Activated naive CD8-positive, alpha-beta T cell treated with anti-CD3 and anti-CD28 coated beads, Interleukin-2, amount 10 ng/mL, durations not matched to agents 7 days and 5 days (primary cell): ENCODE results near the gene MAPK11. TPM values are rescaled to one million over a fixed set of nuclear protein-coding genes. Genes with fewer than 3 reads are reported as not detected.
A peak's percentile ranks its signal among the peaks of the same experiment; 100 is the strongest.

Experiments
- ATAC-seq: fragments of 150-1000 bp; cut with Tn5 transposase; one replicate; pipeline ENCODE4 v1.10.0; 2021; ENCODE audit warnings: low read depth, moderate library complexity
- POLR2A ChIA-PET: fragments of 350-600 bp; sonication (Branson Sonifier 250); formaldehyde crosslinking; loops from one replicate; lab custom pipeline; 2021; ENCODE audit warnings: antibody characterized with exemption; lab: Charles Lee
- DNase-seq: peaks from one replicate; pipeline ENCODE4 v3.0.0; 2021
- H3K27ac Mint-ChIP-seq: one replicate; pipeline ENCODE4 v1.8.0; 2022; ENCODE audit warnings: mild to moderate bottlenecking, mixed read lengths
- H3K27me3 Mint-ChIP-seq: one replicate; pipeline ENCODE4 v1.8.0; 2022; ENCODE audit warnings: mild to moderate bottlenecking, moderate library complexity, mixed read lengths
- H3K36me3 Mint-ChIP-seq: one replicate; pipeline ENCODE4 v1.8.0; 2021; ENCODE audit warnings: mild to moderate bottlenecking, mixed read lengths
- H3K4me1 Mint-ChIP-seq: one replicate; pipeline ENCODE4 v1.8.0; 2021; ENCODE audit warnings: mixed read lengths
- H3K4me3 Mint-ChIP-seq: one replicate; pipeline ENCODE4 v1.8.0; 2022; ENCODE audit warnings: mild to moderate bottlenecking, moderate library complexity, mixed read lengths
- H3K9me3 Mint-ChIP-seq: one replicate; pipeline ENCODE4 v1.8.0; 2021; ENCODE audit warnings: mixed read lengths
- total RNA-seq, 2 experiments: library from RNA; stranded (reverse); gene quantifications; one replicate each; pipeline ENCODE4 v1.2.3, GENCODE V29; 2021

The MAPK11 gene
- total RNA-seq, 2 experiments from 2014 or later, result 7.9 to 8.5 TPM

DNA sequence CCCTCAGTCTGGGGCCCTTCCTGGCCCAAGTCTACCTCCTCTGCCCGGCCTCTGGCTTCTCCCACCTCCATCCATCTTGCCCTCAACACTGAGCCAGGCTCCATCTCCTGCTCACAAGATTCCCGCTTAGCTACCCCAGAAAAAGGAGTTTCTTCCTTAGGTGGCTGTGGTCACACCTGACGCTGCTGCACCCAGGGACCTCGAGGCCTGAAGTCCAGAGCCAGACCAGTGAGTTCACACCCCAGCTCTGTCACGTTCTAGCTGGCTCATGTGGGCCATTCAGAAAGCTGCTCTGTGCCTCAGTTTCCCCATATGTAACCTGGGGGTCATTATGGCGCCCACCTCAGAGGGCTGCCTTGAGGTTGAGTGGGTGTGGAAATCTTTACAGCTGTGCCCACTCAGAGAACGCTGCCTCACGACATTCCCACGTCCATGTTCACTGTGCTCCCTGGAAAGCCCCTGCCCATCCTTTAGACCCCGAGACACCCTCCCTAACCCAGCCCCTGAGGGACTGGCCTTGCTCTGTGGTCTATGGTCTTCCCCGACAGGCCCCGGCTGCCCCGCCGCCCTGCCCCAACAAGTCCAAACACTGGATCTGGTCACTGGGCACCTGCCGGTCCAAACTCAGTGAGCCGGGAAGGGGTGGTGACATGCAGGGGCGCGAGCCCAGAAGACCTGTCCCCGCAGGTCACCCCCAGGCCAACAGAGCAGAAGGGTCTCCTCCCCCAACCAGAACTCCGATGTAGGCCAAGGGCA, 27.5 kb upstream of the MAPK11 start:
- Mint-ChIP-seq H3K36me3 (peaks cover 1% of the 10 kb centered on the region), H3K4me1 (peaks cover 5% of the 10 kb centered on the region), H3K4me3 (no peak overlapping the region), H3K27ac (no peak overlapping the region), H3K27me3 (peaks cover 4% of the 10 kb centered on the region), H3K9me3 (no peaks in the 10 kb centered on the region)
- POLR2A ChIA-PET, result interaction anchor here (1.5 kb wide), 1 partner anchor 44 kb away, joined by 3 read pairs; no protein-coding TSS in a partner anchor
- DNase-seq (no peak), ATAC-seq (no peak)

DNA sequence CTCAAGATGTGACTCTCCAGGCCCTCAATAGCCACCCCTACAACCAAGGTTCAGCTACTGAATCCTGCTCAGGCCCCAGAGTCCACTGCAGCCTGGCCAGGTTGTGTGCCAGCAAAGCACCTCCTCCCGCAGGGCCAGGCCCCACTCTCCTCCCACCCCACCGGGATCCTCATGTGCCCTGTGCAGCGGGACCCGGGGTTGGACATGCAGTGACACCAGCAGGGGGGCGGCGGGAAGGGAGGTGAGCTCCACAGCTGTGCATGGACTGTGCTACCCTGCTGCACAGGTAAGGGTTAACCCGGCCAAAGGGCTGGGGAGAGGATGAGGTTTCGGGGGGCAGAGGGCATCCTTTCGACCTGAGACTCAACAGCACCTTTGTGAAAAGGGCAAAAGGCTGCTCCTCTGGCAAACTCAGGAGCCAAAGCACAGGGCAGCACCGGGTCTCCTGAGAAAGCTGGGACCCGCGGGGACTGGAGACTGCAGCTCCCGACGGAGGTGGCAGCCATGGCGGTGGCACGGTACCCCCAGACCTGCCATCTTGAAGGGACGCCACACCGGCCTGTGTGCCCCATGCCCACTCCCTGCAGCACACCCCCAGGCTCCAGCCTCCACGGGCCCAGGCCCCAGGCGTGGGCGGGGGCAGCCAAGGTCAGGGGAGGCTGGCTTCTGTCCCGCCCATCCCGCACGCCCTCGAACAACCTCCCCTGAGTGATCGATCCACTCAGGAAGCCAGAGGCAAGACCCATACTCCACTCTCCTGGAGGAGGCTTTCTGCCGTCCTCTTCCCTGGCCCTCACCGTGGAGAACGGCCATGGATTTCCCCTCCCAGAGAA, 26.7 kb upstream of the MAPK11 start:
- ATAC-seq (no peak), DNase-seq (no peak)
- Mint-ChIP-seq H3K27ac (no peak overlapping the region), H3K36me3 (peaks cover 4% of the 10 kb centered on the region), H3K27me3 (peaks cover 4% of the 10 kb centered on the region), H3K9me3 (no peaks in the 10 kb centered on the region), H3K4me3 (no peak overlapping the region), H3K4me1 (peaks cover 12% of the 10 kb centered on the region)
- POLR2A ChIA-PET, result interaction anchor here (0.6 to 1.5 kb wide), 2 partner anchors 45 to 257 kb away, joined by 3 to 4 read pairs; no protein-coding TSS in a partner anchor

DNA sequence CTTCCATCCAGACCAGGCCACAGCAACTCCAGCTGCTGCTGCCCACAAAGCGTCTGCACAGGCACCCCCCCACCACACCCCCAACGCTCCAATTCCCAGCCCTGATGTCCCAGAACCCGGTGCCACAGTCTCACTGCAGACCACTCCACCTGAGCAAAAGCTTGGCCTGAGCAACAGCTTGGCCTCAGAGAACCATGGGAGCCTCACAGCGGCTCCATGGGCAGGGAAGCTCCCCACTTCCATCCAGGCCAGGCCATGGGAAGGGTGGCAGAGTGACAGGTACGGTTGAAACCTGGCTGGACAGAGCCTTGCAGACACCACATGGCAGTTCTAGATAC, 24.1 kb upstream of the MAPK11 start:
- ATAC-seq, result no peak
- no peak for DNase-seq
- POLR2A ChIA-PET, result interaction anchor here (0.5 to 3.7 kb wide), 9 partner anchors 11 to 288 kb away, joined by 3 to 51 read pairs (median 4); partner anchors contain the start of genes CHKB, DENND6B and PLXNB2
- H3K36me3 Mint-ChIP-seq, result peaks cover 2% of the 10 kb centered on the region
- H3K27me3 Mint-ChIP-seq, result peaks cover 4% of the 10 kb centered on the region
- H3K27ac Mint-ChIP-seq, result peak overlapping the region; percentile 78
- no peaks in the 10 kb centered on the region for H3K9me3 Mint-ChIP-seq
- H3K4me1 Mint-ChIP-seq, result peaks cover 16% of the 10 kb centered on the region
- peak overlapping the region; percentile 71 for H3K4me3 Mint-ChIP-seq

DNA sequence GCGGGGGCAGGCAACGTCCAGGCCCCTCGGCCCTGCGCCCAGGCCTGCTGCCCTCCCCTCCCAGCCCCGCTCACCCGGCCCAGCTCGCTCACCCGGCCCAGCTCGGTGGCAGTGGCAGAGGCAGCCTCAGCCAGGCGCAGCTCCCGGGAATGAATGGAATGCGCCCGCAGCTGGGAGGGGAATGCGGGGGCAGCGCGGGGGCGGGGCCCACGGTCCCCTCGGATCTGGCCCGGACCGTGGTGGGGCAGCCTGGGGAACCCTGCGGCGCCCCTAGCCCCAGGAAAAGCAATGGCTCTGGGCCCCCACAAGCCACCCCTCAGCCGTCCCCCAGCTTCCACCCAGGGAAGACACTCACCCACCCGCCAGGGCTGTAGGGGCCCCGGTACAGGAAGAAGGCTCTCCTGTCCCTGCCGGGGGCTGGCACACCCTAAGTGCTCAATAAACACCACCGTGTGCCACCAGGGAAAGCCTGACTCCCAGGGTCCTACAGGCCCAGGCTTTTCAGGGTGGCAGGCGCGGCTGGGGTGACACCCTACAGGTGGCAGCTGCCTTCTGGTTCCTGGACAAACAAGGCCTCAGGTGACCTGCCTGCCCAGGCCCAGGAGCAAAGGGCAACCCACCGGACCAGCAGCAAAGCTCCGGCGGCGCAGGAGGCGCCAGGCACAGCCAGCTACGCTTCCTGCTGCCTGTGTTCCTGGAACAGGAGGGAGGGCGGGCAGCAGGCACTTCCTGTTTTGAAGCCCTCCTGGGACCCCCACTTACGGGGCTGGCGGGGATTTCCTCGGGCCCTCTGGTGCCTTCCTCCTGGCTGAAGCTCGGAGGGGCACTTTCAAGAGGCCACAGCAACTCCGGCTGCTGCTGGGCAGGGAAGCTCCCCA, 23.5 kb upstream of the MAPK11 start:
- POLR2A ChIA-PET, result interaction anchor here (0.5 to 3.7 kb wide), 13 partner anchors 11 to 289 kb away, joined by 3 to 51 read pairs (median 4); partner anchors contain the start of genes CHKB, DENND6B, HDAC10 and PLXNB2
- H3K4me1 Mint-ChIP-seq, result peaks cover 16% of the 10 kb centered on the region
- H3K9me3 Mint-ChIP-seq, result no peaks in the 10 kb centered on the region
- peak overlapping the region; percentile 71 for H3K4me3 Mint-ChIP-seq
- H3K36me3 Mint-ChIP-seq, result peaks cover 2% of the 10 kb centered on the region
- DNase-seq, result peak; percentile 64
- ATAC-seq, result peak; percentile 58
- H3K27ac Mint-ChIP-seq, result peak overlapping the region; percentile 78
- H3K27me3 Mint-ChIP-seq, result peaks cover under 1% of the 10 kb centered on the region

DNA sequence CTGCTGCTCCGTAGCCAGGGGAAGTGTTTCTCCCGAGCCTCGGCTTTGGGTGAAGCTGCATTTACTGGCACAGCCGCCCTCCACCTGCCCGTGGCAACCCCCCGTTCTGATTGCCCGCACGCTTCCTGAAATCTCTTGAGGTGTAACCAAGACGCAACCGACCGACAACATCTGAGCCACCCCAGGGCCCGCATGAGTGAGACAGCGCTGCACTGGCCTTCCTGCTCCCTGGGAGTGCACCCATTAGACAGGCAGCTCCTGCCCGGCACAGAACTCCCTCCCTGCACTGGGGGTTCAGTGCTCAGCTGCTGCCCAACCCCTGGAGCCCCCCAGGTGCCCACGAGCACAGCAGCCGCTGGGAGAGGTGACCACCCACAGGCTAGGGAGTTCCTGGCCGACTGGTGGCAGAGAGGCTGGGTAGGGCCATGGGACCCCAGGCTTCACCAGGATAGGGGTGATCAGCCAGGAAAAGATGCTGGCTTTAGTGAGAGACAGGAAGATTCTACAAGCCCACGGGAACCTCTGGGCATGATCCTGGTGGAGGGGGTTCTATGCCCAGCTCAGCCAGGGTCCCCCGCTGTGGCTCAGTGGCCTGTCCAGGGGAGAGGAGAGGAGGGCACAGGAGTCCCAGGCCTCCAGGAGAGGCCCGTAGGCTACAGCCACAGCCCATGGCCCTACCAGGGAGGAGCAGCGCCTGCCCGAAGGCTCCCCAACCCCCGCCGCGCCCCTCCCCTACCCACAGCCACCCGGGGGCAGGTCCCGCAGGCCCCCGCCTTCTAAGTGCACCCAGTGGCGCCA, 22.7 kb upstream of the MAPK11 start:
- Mint-ChIP-seq H3K27ac (peak overlapping the region; percentile 81), H3K27me3 (no peaks in the 10 kb centered on the region), H3K4me1 (peaks cover 16% of the 10 kb centered on the region), H3K36me3 (peaks cover 2% of the 10 kb centered on the region), H3K4me3 (peak overlapping the region; percentile 80), H3K9me3 (no peaks in the 10 kb centered on the region)
- DNase-seq, result peak; percentile 58
- peak; percentile 40 for ATAC-seq
- POLR2A ChIA-PET, result interaction anchor here (0.6 to 3.7 kb wide), 8 partner anchors 12 to 67 kb away, joined by 3 to 51 read pairs (median 5); partner anchors contain the start of genes DENND6B, HDAC10 and PLXNB2

DNA sequence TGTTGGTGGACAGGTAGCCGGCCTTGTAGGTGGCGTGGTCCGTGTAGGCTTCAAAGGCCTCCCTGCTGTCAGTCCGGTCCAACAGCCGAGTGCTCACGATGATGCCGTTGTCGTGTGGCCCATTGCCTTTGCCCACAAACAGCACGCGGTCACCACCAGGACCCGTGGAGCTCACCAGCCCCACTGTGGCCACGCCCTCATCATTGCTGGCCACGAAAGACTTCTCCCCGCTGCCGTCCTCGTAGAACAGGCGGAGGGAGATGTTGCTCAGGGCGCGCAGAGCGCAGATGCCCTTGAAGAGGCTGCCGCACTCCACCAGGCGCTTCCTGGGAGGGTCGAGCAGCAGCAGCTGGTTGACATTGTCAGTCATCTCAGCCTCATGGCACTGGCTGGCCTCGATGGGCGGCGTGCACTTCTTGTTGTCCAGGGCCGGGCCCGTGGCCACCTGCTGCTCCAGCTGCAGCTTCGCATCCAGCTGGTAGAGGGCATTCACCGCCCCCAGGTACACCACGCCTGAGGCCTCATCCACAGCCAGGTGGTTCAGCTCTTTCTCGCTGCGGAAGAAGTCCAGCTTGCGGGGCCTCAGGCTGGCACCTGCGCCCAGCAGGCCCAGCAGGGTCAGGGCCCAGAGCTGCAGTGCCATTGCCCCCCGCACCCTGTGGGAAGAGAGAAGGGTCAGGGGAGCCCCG, 19.9 kb upstream of the MAPK11 start:
- DNase-seq (no peak), ATAC-seq (no peak)
- no peaks in the 10 kb centered on the region for H3K27me3 Mint-ChIP-seq
- H3K4me1 Mint-ChIP-seq, result peaks cover 16% of the 10 kb centered on the region
- H3K9me3 Mint-ChIP-seq, result no peaks in the 10 kb centered on the region
- POLR2A ChIA-PET, result interaction anchor here (1.2 kb wide), 1 partner anchor 24 kb away, joined by 3 read pairs; no protein-coding TSS in a partner anchor
- H3K36me3 Mint-ChIP-seq, result peaks cover 2% of the 10 kb centered on the region
- no peak overlapping the region for H3K27ac Mint-ChIP-seq
- no peak overlapping the region for H3K4me3 Mint-ChIP-seq

DNA sequence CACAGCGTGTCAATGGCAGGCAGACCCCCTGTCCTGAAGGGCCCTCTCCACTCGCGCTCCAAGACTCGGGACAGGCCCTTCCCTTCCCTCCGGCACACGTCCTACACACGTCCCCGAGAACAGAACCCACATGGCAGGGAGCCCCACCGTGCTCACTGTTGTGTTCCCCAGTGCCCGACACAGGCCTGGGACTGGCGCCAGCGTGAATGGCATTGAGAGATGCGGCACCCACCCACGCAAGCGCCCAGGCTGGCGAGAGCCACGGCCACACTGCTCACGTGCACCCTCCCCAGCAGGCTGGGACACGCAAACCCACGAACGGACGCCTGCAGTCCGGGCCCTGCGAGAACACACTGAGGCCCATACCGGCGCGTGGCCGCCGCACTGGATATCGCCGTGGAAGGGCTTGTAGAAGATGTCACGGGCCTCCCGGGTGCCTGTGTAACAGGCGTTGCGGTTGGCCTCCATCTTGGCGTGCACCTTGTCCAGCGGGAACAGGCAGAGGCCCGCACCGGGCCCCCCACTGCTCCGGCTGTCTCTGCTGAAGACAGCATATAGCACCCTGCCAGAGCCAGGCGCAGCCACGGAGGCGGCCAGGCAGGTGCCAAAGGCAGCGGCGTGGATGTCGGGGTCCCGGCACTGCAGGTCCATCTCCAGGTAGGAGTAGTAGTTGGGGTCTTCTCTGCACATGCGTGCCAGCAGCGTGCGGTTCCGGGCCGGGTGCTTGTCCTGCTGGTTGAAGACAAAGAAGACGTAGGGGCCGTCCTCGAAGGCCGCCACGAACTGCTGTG, 19.2 kb upstream of the MAPK11 start:
- POLR2A ChIA-PET, result interaction anchor here (1.4 kb wide), 1 partner anchor 25 kb away, joined by 3 read pairs; no protein-coding TSS in a partner anchor
- H3K9me3 Mint-ChIP-seq, result no peaks in the 10 kb centered on the region
- peaks cover 2% of the 10 kb centered on the region for H3K36me3 Mint-ChIP-seq

DNA sequence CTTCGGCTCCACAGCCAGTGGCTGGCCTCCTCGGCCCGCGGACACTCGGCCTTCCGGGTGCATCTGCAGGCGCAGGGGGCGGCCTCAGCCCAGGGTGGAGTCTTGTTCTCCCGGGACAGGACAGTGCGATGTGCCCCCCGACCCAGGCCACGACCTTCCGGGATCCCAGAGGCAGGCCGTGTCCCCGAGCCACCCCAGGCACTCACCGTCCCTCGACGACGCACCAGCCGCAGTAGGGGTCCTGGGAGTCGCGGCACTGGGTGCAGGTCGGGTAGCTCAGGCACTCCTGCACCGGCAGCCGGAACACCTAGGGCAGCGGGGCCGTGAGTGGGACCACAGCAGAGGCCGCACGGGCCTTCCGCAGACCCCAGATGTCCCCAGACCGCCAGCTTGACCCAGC, 17.6 kb upstream of the MAPK11 start:
- ATAC-seq, result no peak
- Mint-ChIP-seq H3K27me3 (no peaks in the 10 kb centered on the region), H3K36me3 (peaks cover 2% of the 10 kb centered on the region), H3K4me3 (no peak overlapping the region), H3K27ac (no peak overlapping the region), H3K4me1 (peaks cover 11% of the 10 kb centered on the region), H3K9me3 (no peaks in the 10 kb centered on the region)
- POLR2A ChIA-PET, result interaction anchor here (1.4 kb wide), 1 partner anchor 27 kb away, joined by 3 read pairs; no protein-coding TSS in a partner anchor
- DNase-seq, result no peak

More for the DNA sequence above, 19.2 kb upstream of the MAPK11 start:
- DNase-seq, result no peak
- Mint-ChIP-seq H3K27ac (no peak overlapping the region), H3K4me3 (no peak overlapping the region), H3K4me1 (peaks cover 16% of the 10 kb centered on the region), H3K27me3 (no peaks in the 10 kb centered on the region)
- ATAC-seq, result no peak

DNA sequence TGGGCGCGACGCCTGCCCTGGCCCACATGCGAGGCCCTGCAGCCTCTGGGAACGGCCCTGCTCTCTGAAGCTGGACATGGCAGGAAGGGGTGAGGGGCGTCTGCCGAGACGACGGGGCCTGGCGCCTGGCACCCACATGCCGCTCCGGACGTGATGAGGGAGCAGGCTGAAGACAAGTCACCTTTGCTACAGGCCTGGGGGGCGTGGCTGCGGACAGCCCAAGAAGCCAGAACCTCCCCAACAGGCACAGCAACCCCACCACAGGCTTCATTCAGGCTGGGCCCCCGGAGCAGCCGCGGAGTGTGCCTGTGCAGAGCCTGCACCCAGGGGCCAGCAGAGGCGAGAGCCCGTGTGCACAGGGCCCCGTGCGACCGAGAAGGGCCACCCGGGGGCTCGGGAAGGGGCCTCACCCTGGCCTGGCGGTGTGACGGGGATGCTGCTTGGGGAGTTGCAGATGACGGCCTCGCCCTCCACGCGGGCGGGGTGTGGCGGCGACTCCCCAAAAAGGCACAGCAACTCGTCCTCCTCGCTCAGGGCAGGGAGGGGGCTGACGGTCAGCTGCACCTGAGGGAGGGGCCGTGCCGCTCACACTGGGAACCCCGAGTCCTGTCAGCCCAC, 16.6 kb upstream of the MAPK11 start:
- POLR2A ChIA-PET, result no interaction called here
- DNase-seq, result no peak
- no peaks in the 10 kb centered on the region for H3K27me3 Mint-ChIP-seq
- no peaks in the 10 kb centered on the region for H3K9me3 Mint-ChIP-seq
- no peak overlapping the region for H3K27ac Mint-ChIP-seq
- no peaks in the 10 kb centered on the region for H3K36me3 Mint-ChIP-seq
- no peak overlapping the region for H3K4me3 Mint-ChIP-seq
- no peak for ATAC-seq
- H3K4me1 Mint-ChIP-seq, result peaks cover 3% of the 10 kb centered on the region

DNA sequence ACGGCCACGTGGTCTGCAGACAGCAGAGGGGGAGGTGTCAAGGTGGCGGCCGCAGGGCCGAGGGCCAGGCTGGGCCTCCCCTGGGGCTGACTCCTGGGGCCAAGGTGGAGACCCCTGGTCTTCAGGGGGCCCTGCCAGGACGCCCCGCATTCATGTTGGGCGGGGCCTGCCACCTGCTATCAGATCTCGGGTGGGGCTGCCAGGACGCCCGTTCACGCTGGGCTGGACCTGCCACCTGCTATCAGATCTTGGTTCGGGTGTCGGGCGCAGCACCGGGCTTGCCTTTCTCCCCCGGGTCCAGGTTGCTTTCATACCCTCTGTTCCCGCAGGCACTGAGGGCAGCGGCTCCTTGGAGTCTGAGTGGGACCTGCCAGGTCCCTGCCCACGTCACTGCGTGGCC, 16.1 kb upstream of the MAPK11 start:
- POLR2A ChIA-PET, result no interaction called here
- ATAC-seq (no peak), DNase-seq (no peak)
- Mint-ChIP-seq H3K36me3 (no peaks in the 10 kb centered on the region), H3K4me1 (no peaks in the 10 kb centered on the region), H3K4me3 (no peak overlapping the region), H3K27me3 (no peaks in the 10 kb centered on the region), H3K27ac (no peak overlapping the region), H3K9me3 (no peaks in the 10 kb centered on the region)
